Keratinocyte (primary cell): ENCODE measurements around the gene GRN. TPM values are rescaled to one million over a fixed set of nuclear protein-coding genes. Genes with fewer than 3 reads are reported as not detected.

Source experiments
- DNase-seq: peaks from one replicate; pipeline ENCODE4 v3.0.0-alpha.2; 2011; ENCODE audit warnings: low read depth, missing footprints, low spot score
- FAIRE-seq: peaks from 2 replicates; lab custom pipeline; 2011; peaks lifted over from hg19 to GRCh38; lab: Jason Lieb, UNC
- H2AFZ ChIP-seq: 2 replicates; pipeline ENCODE4 v1.6.0; 2012; ENCODE audit warnings: low read length, control low read depth, inconsistent platforms; ENCODE audit not compliant: control insufficient read depth
- H3K27ac ChIP-seq: 2 replicates; pipeline ENCODE4 v1.5.1; 2011; ENCODE audit warnings: low read length; ENCODE audit not compliant: control insufficient read depth, insufficient read depth
- H3K27me3 ChIP-seq: 3 replicates; pipeline ENCODE4 v1.6.0; 2011; ENCODE audit warnings: low read length; ENCODE audit not compliant: control insufficient read depth, insufficient read depth; ENCODE audit errors: extremely low read depth
- H3K36me3 ChIP-seq, 2 experiments: 2 replicates in 1 of 2; 3 replicates in 1 of 2; pipeline ENCODE4 v1.5.1; 2011; ENCODE audit warnings: low read length in 2 of 2, mild to moderate bottlenecking in 1 of 2; ENCODE audit not compliant: control insufficient read depth in 2 of 2, insufficient read depth in 2 of 2; ENCODE audit errors: extremely low read depth in 1 of 2
- H3K4me1 ChIP-seq: 3 replicates; pipeline ENCODE4 v1.5.1; 2011; ENCODE audit warnings: low read length; ENCODE audit not compliant: control insufficient read depth, insufficient read depth; ENCODE audit errors: extremely low read depth
- H3K4me2 ChIP-seq: 3 replicates; pipeline ENCODE4 v1.6.0; 2011; ENCODE audit warnings: low read depth, low read length; ENCODE audit not compliant: control insufficient read depth, insufficient read depth; ENCODE audit errors: extremely low read depth
- H3K4me3 ChIP-seq, 3 experiments: fragments of 200-600 bp in 1 of 3; sonication (generic) in 1 of 3; 2 replicates in 2 of 3; 3 replicates in 1 of 3; pipeline ENCODE4 v1.5.1; 2011 to 2016; ENCODE audit warnings: low read length in 3 of 3, mild to moderate bottlenecking in 3 of 3, control low read depth in 2 of 3, inconsistent platforms in 1 of 3, low read depth in 1 of 3, mixed read lengths in 1 of 3, mixed run types in 1 of 3, moderate library complexity in 1 of 3; ENCODE audit not compliant: control insufficient read depth in 2 of 3, insufficient read depth in 2 of 3; ENCODE audit errors: extremely low read depth in 1 of 3
- H3K79me2 ChIP-seq: 2 replicates; pipeline ENCODE4 v1.6.0; 2012; ENCODE audit warnings: low read length; ENCODE audit not compliant: control insufficient read depth, insufficient read depth
- H3K9ac ChIP-seq: 3 replicates; pipeline ENCODE4 v1.6.0; 2011; ENCODE audit warnings: low read length; ENCODE audit not compliant: control insufficient read depth, insufficient read depth; ENCODE audit errors: extremely low read depth
- H3K9me1 ChIP-seq: 3 replicates; pipeline ENCODE4 v1.6.0; 2011; ENCODE audit warnings: low read length; ENCODE audit not compliant: control insufficient read depth, insufficient read depth; ENCODE audit errors: extremely low read depth
- H3K9me3 ChIP-seq: 2 replicates; pipeline ENCODE4 v1.5.1; 2012; ENCODE audit warnings: low read depth, low read length; ENCODE audit not compliant: control insufficient read depth
- H4K20me1 ChIP-seq: 3 replicates; pipeline ENCODE4 v1.6.0; 2011; ENCODE audit warnings: low read length; ENCODE audit not compliant: control insufficient read depth, insufficient read depth; ENCODE audit errors: extremely low read depth
- EZH2 ChIP-seq: IDR thresholded peaks from one replicate; pipeline ENCODE4 v1.6.1; 2012; ENCODE audit warnings: inconsistent platforms, mild to moderate bottlenecking, low read length, moderate library complexity
- dilution Hi-C: fragments of 300-500 bp; cut with MboI; formaldehyde crosslinking; loops from one replicate; pipeline ENCODE4 v1.7.0; 2020; ENCODE audit warnings: low sequenced_read_pairs; ENCODE audit not compliant: extremely low pct_ligation_motif_present
- polyA plus RNA-seq, 5 experiments: library from polyadenylated mRNA; depleted of rRNA in 3 of 5; stranded (reverse) in 3 of 5; stranded (forward) in 1 of 5; unstranded in 1 of 5; fragments of >200 nt; gene quantifications; 1 replicate in 1 of 5; 2 replicates in 3 of 5; 3 replicates in 1 of 5; pipeline versions ENCODE4 v1.2.1 to v1.2.3, GENCODE V29; 2011 to 2012; ENCODE audit warnings: missing spikeins in 2 of 5, low read depth in 1 of 5, low replicate concordance in 1 of 5
- TF ChIP-seq, protein P1 (sequence below), 3 experiments: IDR thresholded peaks in 1 of 3; conservative IDR thresholded peaks in 1 of 3; optimal IDR thresholded peaks in 1 of 3; 2 replicates in 2 of 3; 3 replicates in 1 of 3; pipeline versions ENCODE3 to v1.5.1; 2011; ENCODE audit warnings: low read length in 3 of 3, mild to moderate bottlenecking in 3 of 3, moderate library complexity in 2 of 3, control low read depth in 1 of 3, inconsistent platforms in 1 of 3; ENCODE audit not compliant: insufficient read depth in 2 of 3; ENCODE audit errors: extremely low read depth in 1 of 3

Gene GRN
- polyA plus RNA-seq, 1 donor (not counting 4 experiments of a cell fraction or from before 2014, with no cell fraction given), result 179 TPM

DNA sequence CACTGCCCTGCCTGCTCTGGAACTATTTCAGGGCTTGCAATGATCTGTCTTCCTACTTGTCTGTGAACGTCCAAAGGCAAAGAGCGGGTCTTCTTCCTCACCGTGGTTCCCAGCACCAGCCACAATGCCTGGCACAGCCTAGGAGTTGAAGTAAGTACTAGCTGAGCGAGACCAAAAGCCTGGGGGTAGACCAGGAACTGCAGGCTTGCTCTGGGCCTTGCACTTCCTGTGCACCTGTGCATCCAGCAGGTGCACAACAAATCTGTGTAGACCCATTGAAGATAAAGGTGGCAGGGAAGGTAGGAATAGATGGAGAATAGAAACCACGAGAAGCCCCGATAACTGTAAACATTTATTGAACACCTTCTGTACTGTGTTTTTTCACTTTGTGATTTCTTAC lies 13.9 kb downstream of the GRN start:
- no peak for DNase-seq
- no peak overlapping the region for H3K27ac ChIP-seq
- no peak overlapping the region for H2AFZ ChIP-seq
- no peak overlapping the region for H3K4me3 ChIP-seq
- H3K9me1 ChIP-seq, result no peaks in the 10 kb centered on the region
- H3K36me3 ChIP-seq, result no peaks in the 10 kb centered on the region
- peaks cover 12% of the 10 kb centered on the region for H3K27me3 ChIP-seq
- no peak for TF ChIP-seq EZH2
- TF ChIP-seq, protein P1, sequence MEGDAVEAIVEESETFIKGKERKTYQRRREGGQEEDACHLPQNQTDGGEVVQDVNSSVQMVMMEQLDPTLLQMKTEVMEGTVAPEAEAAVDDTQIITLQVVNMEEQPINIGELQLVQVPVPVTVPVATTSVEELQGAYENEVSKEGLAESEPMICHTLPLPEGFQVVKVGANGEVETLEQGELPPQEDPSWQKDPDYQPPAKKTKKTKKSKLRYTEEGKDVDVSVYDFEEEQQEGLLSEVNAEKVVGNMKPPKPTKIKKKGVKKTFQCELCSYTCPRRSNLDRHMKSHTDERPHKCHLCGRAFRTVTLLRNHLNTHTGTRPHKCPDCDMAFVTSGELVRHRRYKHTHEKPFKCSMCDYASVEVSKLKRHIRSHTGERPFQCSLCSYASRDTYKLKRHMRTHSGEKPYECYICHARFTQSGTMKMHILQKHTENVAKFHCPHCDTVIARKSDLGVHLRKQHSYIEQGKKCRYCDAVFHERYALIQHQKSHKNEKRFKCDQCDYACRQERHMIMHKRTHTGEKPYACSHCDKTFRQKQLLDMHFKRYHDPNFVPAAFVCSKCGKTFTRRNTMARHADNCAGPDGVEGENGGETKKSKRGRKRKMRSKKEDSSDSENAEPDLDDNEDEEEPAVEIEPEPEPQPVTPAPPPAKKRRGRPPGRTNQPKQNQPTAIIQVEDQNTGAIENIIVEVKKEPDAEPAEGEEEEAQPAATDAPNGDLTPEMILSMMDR (optimal IDR thresholded peaks at IDR 0.05 in 1 of 3, IDR thresholded peaks at IDR 0.05 in 1 of 3, conservative IDR thresholded peaks at IDR 0.05 in 1 of 3; ENCODE audit: extremely low read depth in 1 of 3, insufficient read depth in 2 of 3, low read length in 3 of 3), result no peak
- dilution Hi-C loops, result no loop called here
- H3K79me2 ChIP-seq, result no peaks in the 10 kb centered on the region
- H3K9ac ChIP-seq, result no peak overlapping the region
- H4K20me1 ChIP-seq, result no peaks in the 10 kb centered on the region
- no peak for FAIRE-seq
- H3K9me3 ChIP-seq, result no peaks in the 10 kb centered on the region
- H3K4me1 ChIP-seq, result no peaks in the 10 kb centered on the region
- H3K4me2 ChIP-seq, result no peak overlapping the region

DNA sequence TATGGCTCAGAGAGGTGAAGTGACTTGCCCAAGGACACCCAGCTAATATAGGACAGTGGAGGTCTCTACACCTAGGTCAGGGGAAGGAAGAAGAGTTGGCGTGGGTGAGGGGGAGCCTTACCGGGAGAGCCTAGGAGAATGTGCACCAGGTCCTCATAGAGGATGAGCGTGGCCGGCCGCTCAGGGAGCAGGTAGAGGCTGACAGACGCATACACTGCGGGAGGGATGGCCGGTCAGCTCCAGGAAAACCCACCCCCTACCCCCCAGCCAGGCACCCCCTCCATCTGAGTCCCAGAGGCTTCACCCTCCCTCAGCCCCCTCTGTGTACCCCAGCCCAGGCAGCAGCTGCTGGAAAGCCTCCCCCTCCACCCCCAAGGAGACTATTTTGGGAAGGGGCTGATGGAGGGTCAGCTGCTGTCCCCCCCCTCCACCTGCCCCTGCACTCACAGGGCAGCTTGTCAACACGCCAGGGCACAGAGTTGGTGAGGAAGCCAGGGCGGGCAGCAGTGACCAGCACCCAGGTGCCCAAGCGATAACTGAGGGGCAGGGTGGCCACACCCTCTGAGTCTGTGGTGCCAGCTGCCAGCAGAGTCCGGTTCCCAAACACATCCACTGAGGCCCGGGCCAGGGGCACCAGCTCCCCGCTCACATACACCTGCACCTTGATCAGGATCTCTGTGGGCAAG lies 14.5 kb downstream of the GRN start:
- TF ChIP-seq EZH2, result no peak
- TF ChIP-seq, protein P1 (optimal IDR thresholded peaks at IDR 0.05 in 1 of 3, IDR thresholded peaks at IDR 0.05 in 1 of 3, conservative IDR thresholded peaks at IDR 0.05 in 1 of 3; ENCODE audit: extremely low read depth in 1 of 3, insufficient read depth in 2 of 3, low read length in 3 of 3), result no peak
- H4K20me1 ChIP-seq, result no peaks in the 10 kb centered on the region
- H3K9ac ChIP-seq, result no peak overlapping the region
- H3K27me3 ChIP-seq, result peaks cover 12% of the 10 kb centered on the region
- FAIRE-seq (no peak), DNase-seq (no peak)
- H2AFZ ChIP-seq, result no peak overlapping the region
- no peaks in the 10 kb centered on the region for H3K36me3 ChIP-seq
- H3K4me1 ChIP-seq, result no peaks in the 10 kb centered on the region
- dilution Hi-C loops, result no loop called here
- H3K9me1 ChIP-seq, result no peaks in the 10 kb centered on the region
- no peak overlapping the region for H3K4me2 ChIP-seq
- H3K79me2 ChIP-seq, result no peaks in the 10 kb centered on the region
- no peak overlapping the region for H3K27ac ChIP-seq
- no peak overlapping the region for H3K4me3 ChIP-seq
- no peaks in the 10 kb centered on the region for H3K9me3 ChIP-seq
